Muscle layer of colon (tissue), 2 donors: ENCODE results near the gene HAND1.

Source experiments
- H3K27ac ChIP-seq: one replicate; pipeline ENCODE4 v1.7.0; 2013; ENCODE audit warnings: low read depth, mild to moderate bottlenecking, low read length, moderate library complexity
- H3K27me3 ChIP-seq, 2 donors: one replicate each; pipeline ENCODE4 v1.7.0; 2013; ENCODE audit warnings: low read length in 2 of 2, mild to moderate bottlenecking in 2 of 2; ENCODE audit not compliant: insufficient read depth in 2 of 2, control insufficient read depth in 1 of 2
- H3K36me3 ChIP-seq: one replicate; pipeline ENCODE4 v1.7.0; 2013; ENCODE audit warnings: mild to moderate bottlenecking, low read length; ENCODE audit not compliant: insufficient read depth
- H3K4me1 ChIP-seq: one replicate; pipeline ENCODE4 v1.7.0; 2013; ENCODE audit warnings: mild to moderate bottlenecking, low read length; ENCODE audit not compliant: insufficient read depth
- H3K4me3 ChIP-seq, 2 donors: one replicate each; pipeline ENCODE4 v1.7.0; 2013; ENCODE audit warnings: low read length in 2 of 2, low read depth in 1 of 2, mild to moderate bottlenecking in 1 of 2, moderate library complexity in 1 of 2
- H3K9ac ChIP-seq: one replicate; pipeline ENCODE4 v1.7.0; 2013; ENCODE audit warnings: low read length
- H3K9me3 ChIP-seq: one replicate; pipeline ENCODE4 v1.7.0; 2013; ENCODE audit warnings: mild to moderate bottlenecking, low read length
- donor health status: abdominal sarcoma.
- donor health status: Adenocarcinoma of cecum.

Gene HAND1

GRCh38 chr5:154505567-154505966, 27.5 kb upstream of the HAND1 start:
- no peaks in the 10 kb centered on the region for H3K9me3 ChIP-seq
- H3K27ac ChIP-seq, result no peak overlapping the region
- no peaks in the 10 kb centered on the region for H3K36me3 ChIP-seq
- H3K4me1 ChIP-seq, result no peaks in the 10 kb centered on the region
- no peaks in the 10 kb centered on the region for H3K27me3 ChIP-seq
- H3K4me3 ChIP-seq, result no peak overlapping the region
- H3K9ac ChIP-seq, result no peak overlapping the region

DNA sequence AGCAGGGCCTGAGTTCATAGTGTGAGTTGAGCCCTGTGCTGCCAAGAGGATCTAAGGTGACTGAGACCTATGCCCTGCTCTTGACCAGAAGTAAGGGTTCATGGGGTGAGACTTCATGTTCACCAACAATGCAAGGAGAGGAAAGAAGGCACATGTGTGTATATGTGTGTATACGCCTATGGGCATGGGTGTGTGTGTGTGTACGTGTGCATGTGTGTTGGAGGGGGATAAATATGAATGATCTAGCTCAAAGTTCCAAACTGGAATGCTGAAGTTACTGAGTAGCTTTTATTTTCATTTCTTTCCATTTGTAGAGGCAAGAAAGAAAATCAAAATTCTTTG, 25.6 kb upstream of the HAND1 start:
- Histone ChIP-seq H3K36me3 (no peaks in the 10 kb centered on the region), H3K4me3 (no peak overlapping the region), H3K27ac (no peak overlapping the region), H3K4me1 (no peaks in the 10 kb centered on the region), H3K27me3 (no peaks in the 10 kb centered on the region), H3K9me3 (no peaks in the 10 kb centered on the region), H3K9ac (no peak overlapping the region)

DNA sequence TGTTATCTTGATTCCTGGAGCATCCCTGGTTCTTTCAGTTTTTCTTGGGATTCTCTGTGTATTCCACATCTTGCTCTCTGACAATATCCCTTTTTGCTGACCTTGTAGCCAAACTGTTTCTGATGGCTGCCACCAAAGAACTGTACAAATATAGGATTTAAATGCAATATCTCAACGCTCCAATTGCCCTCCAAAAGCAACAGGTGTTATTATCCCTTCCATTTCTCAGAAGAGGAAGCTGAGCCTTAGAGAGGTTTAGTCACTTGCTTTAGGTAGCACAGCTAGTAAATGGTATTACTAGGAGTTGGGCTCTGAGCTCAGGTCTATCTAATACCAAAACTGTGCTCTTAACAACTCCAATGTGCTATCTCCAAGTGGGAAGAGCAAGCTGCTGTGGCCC, 24.2 kb upstream of the HAND1 start:
- no peaks in the 10 kb centered on the region for H3K9me3 ChIP-seq
- H3K36me3 ChIP-seq, result no peaks in the 10 kb centered on the region
- H3K4me3 ChIP-seq, result no peak overlapping the region
- no peaks in the 10 kb centered on the region for H3K4me1 ChIP-seq
- H3K27me3 ChIP-seq, result no peaks in the 10 kb centered on the region
- no peak overlapping the region for H3K27ac ChIP-seq
- H3K9ac ChIP-seq, result no peak overlapping the region

DNA sequence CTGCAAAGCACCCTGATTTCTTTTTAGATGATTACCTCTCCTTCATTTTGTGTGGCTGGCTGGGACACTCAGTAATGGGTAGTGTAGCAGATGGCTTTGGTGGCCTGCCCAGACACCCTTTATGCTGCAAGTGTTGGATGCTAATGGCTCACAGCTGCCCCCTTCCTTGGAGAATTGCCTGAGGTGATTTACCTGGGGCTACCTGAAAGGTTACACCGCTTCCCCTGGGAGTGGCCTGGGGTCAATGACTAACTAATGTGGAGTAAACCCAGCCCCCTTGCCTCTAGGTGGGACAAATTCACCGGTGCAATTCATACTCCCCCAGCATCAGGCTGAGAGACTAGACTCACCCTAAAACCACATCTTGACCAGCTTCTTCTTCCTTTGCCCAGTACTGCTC, 23.5 kb upstream of the HAND1 start:
- no peak overlapping the region for H3K27ac ChIP-seq
- no peak overlapping the region for H3K9ac ChIP-seq
- H3K27me3 ChIP-seq, result no peaks in the 10 kb centered on the region
- H3K4me1 ChIP-seq, result no peaks in the 10 kb centered on the region
- no peak overlapping the region for H3K4me3 ChIP-seq
- H3K9me3 ChIP-seq, result no peaks in the 10 kb centered on the region
- H3K36me3 ChIP-seq, result no peaks in the 10 kb centered on the region

DNA sequence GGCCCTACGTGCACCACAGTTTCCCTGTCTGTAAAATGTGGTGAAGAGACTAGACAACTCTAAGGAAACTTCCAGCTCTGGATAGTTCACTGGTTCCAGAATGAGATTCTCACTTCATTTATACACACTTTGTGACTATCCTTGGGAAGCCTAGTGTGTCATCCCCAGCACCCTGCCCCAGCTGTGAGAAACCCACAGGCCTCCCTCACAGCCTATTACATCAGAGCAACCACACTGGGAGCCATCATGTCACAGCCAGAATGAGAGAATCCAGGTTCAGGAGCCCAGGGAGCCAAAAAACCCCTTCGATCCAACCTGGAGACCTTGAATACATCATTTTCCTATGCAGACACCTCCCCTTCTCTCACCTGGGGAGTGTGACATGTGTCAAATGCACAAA, 21.0 kb upstream of the HAND1 start:
- Histone ChIP-seq H3K27me3 (no peaks in the 10 kb centered on the region), H3K9me3 (no peaks in the 10 kb centered on the region), H3K27ac (no peak overlapping the region), H3K9ac (no peak overlapping the region), H3K4me1 (no peaks in the 10 kb centered on the region), H3K4me3 (no peak overlapping the region), H3K36me3 (no peaks in the 10 kb centered on the region)

DNA sequence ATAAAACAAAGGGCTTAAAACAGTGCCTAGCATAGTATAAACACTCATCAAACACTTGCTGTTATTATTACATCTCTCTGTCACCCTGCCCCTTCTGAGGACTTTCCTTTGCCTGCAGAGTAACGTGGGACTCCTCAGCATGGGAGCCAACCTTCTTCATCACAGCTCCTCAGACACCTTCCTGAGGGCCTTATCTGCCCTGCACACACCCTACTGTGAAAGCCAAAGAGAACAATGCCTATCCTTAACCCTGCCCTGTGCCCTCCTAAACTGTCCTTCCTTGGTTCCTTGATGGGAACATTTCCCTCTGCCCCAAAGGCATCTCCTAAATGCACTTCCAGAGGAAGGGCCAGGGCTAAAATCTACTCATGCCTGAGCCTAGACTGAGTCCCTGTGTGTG, 20.6 kb upstream of the HAND1 start:
- H3K4me1 ChIP-seq, result no peaks in the 10 kb centered on the region
- H3K27me3 ChIP-seq, result no peaks in the 10 kb centered on the region
- no peak overlapping the region for H3K4me3 ChIP-seq
- no peaks in the 10 kb centered on the region for H3K9me3 ChIP-seq
- no peak overlapping the region for H3K9ac ChIP-seq
- no peak overlapping the region for H3K27ac ChIP-seq
- H3K36me3 ChIP-seq, result no peaks in the 10 kb centered on the region

GRCh38 chr5:154494036-154494435, 16.0 kb upstream of the HAND1 start:
- Histone ChIP-seq H3K9ac (no peak overlapping the region), H3K4me1 (no peaks in the 10 kb centered on the region), H3K27ac (no peak overlapping the region), H3K27me3 (no peaks in the 10 kb centered on the region), H3K9me3 (no peaks in the 10 kb centered on the region), H3K36me3 (no peaks in the 10 kb centered on the region), H3K4me3 (no peak overlapping the region)

- Histone ChIP-seq H3K27ac (no peak overlapping the region), H3K9ac (no peak overlapping the region), H3K27me3 (peaks cover 0 to 4% of the 10 kb centered on the region in 2 donors), H3K4me3 (no peak overlapping the region), H3K36me3 (no peaks in the 10 kb centered on the region), H3K9me3 (no peaks in the 10 kb centered on the region), H3K4me1 (no peaks in the 10 kb centered on the region)
Observed at GRCh38 chr5:154493274-154493673, 15.2 kb upstream of the HAND1 start.

DNA sequence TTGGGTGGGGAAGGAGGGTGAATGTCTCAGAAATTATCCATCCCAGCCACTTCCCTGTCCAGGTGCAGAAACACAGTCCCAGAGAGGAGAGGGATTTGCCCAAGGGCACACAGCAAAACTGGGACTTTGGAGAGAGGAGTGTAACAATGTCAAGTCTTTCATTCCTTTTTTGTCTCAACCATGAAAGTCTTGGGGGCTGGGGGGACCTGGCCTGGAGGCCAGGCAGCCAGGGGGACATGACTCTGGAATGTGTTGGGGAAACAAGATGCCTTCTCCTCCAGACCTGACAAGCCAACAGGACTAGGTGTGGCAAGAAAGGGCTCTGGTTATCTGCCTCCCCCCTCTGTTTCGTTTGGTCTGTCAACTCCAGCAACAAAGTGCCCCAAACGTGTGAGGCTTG, 13.9 kb upstream of the HAND1 start:
- peaks cover 0 to 4% of the 10 kb centered on the region in 2 donors for H3K27me3 ChIP-seq

DNA sequence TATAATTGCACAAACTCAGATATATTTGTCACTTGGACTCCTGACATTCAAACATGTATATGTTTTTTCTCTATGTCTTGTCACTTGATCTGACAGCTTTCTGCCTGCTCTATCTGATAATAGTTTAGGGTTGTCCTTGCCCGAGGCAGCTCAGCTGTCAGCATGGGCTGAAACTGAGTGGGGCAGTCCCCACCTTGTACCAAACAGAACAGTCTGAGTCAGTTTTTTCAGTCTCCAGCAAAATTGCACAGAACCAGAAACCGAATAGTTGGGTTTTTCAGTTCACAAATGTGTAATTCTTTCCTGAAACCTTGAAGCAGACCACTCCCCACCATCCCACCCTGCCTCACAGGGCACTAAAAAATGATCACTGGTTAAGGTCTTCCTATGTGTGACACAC, 9.5 kb upstream of the HAND1 start:
- Histone ChIP-seq H3K27me3 (peaks cover 8 to 34% of the 10 kb centered on the region in 2 donors), H3K27ac (no peak overlapping the region), H3K9ac (no peak overlapping the region)

More for the DNA sequence above, 13.9 kb upstream of the HAND1 start:
- H3K4me1 ChIP-seq, result peaks cover under 1% of the 10 kb centered on the region
- no peak overlapping the region for H3K4me3 ChIP-seq
- no peak overlapping the region for H3K9ac ChIP-seq
- no peaks in the 10 kb centered on the region for H3K36me3 ChIP-seq
- H3K27ac ChIP-seq, result no peak overlapping the region
- no peaks in the 10 kb centered on the region for H3K9me3 ChIP-seq

GRCh38 chr5:154486427-154486866, 8.4 kb upstream of the HAND1 start:
- H3K27ac ChIP-seq, result peak overlapping the region; percentile 78
- no peaks in the 10 kb centered on the region for H3K36me3 ChIP-seq
- peak overlapping the region; percentile 8 to 21 for H3K4me3 ChIP-seq
- peaks cover 13 to 39% of the 10 kb centered on the region in 2 donors for H3K27me3 ChIP-seq
- H3K9me3 ChIP-seq, result no peaks in the 10 kb centered on the region
- no peak overlapping the region for H3K9ac ChIP-seq
- peaks cover 54% of the 10 kb centered on the region for H3K4me1 ChIP-seq

More for the DNA sequence above, 9.5 kb upstream of the HAND1 start:
- peaks cover 43% of the 10 kb centered on the region for H3K4me1 ChIP-seq
- H3K9me3 ChIP-seq, result no peaks in the 10 kb centered on the region
- no peaks in the 10 kb centered on the region for H3K36me3 ChIP-seq
- no peak overlapping the region for H3K4me3 ChIP-seq

GRCh38 chr5:154485850-154486426, 7.9 kb upstream of the HAND1 start:
- H3K9ac ChIP-seq, result no peak overlapping the region
- H3K4me1 ChIP-seq, result peaks cover 55% of the 10 kb centered on the region
- H3K36me3 ChIP-seq, result no peaks in the 10 kb centered on the region
- peak overlapping the region; percentile 78 for H3K27ac ChIP-seq
- peaks cover 18 to 43% of the 10 kb centered on the region in 2 donors for H3K27me3 ChIP-seq
- H3K4me3 ChIP-seq, result peak overlapping the region; percentile 8 to 21
- no peaks in the 10 kb centered on the region for H3K9me3 ChIP-seq
